ENCODE results near the gene GINS3. TPM values are rescaled to one million over a fixed set of nuclear protein-coding genes. Genes with fewer than 3 reads are reported as not detected.
"Not testable (repeated sequence)": the region's sequence is repeated elsewhere in the genome, so short reads cannot be mapped to it uniquely, and the experiment has no call there.

Gene GINS3
- total and polyA plus RNA-seq, 2 experiments from 2014 or later = 2.1 to 3.0 TPM

DNA sequence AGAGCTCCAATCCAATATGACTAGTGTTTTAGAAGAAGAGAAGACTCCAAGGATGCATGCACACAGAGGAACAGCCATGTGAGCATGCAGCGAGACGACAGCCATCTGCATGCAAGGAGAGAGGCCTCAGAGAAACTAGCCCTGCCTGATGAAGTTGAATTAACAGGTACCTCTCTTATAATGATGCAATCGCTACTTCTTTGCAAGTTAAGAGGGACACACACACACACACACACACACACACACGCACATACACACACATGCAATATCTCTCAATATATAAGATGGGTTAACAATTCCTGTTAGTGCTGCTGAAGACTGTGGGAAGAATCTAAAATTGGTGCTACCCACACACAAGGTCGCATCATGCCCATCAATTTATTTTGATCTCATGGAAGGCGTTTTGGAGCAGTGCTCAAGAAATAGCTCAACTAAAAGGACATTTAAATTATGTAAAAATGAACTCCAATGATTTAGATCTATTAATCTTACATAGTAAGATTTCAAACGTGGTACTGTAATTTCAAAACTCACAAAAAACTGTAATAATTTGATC is 7.0 kb upstream of the GINS3 start:
- 85% methylated on average over 7 of the region's 7 CpGs for WGBS (ENCODE audit: low lambda C conversion rate, missing lambda C conversion rate)
- H3K4me2 ChIP-seq = no peak overlapping the region
- no peak for DNase-seq (ENCODE audit: low spot score)

DNA sequence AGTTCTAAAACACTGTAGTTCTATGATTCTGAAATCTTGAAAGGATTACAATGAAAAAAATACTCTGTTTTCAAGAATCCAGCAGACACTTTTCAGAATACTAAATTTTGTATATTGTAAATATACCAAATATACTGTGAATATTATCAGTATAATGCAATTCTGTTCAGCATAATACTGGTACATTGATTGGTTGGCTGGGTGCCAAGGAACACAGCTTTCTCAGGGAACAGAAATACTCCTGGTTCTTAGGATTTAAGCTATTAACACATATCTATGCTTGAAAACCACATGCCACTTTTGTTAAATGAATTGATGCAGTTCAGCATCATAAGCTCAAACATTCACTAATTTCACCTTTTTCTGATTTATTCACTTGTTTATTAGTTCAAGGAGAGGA is 2.5 kb upstream of the GINS3 start:
- Histone ChIP-seq H3K27me3 (peaks cover 4% of the 10 kb centered on the region), H3K4me2 (no peak overlapping the region), H4K20me1 (ENCODE audit: insufficient read depth, poor library complexity, severe bottlenecking) (no peaks in the 10 kb centered on the region), H2AFZ (no peak overlapping the region), H3K36me3 (replicated peaks; ENCODE audit: insufficient read depth, low read depth) (no peaks in the 10 kb centered on the region), H3K79me2 (no peaks in the 10 kb centered on the region), H3K9me2 (replicated peaks; ENCODE audit: insufficient read depth) (no peaks in the 10 kb centered on the region), H3K4me3 (no peak overlapping the region), H3K27ac (no peak overlapping the region), H3K4me1 (ENCODE audit: insufficient read depth) (no peaks in the 10 kb centered on the region), H3K9me3 (ENCODE audit: low read depth) (no peaks in the 10 kb centered on the region)
- no peak for DNase-seq (ENCODE audit: low spot score)
- TF ChIP-seq EZH2phosphoT487 (IDR thresholded peaks at IDR 0.05; ENCODE audit: low read depth, severe bottlenecking, unreplicated experiment) (no peak), EZH2 (IDR thresholded peaks at IDR 0.05; ENCODE audit: borderline replicate concordance) (no peak)
- TF ChIP-seq, protein P1, sequence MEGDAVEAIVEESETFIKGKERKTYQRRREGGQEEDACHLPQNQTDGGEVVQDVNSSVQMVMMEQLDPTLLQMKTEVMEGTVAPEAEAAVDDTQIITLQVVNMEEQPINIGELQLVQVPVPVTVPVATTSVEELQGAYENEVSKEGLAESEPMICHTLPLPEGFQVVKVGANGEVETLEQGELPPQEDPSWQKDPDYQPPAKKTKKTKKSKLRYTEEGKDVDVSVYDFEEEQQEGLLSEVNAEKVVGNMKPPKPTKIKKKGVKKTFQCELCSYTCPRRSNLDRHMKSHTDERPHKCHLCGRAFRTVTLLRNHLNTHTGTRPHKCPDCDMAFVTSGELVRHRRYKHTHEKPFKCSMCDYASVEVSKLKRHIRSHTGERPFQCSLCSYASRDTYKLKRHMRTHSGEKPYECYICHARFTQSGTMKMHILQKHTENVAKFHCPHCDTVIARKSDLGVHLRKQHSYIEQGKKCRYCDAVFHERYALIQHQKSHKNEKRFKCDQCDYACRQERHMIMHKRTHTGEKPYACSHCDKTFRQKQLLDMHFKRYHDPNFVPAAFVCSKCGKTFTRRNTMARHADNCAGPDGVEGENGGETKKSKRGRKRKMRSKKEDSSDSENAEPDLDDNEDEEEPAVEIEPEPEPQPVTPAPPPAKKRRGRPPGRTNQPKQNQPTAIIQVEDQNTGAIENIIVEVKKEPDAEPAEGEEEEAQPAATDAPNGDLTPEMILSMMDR (IDR thresholded peaks at IDR 0.05; ENCODE audit: poor library complexity) = no peak

More for the DNA sequence above, 7.0 kb upstream of the GINS3 start:
- H2AFZ ChIP-seq = no peak overlapping the region
- no peak for TF ChIP-seq EZH2 (IDR thresholded peaks at IDR 0.05; ENCODE audit: borderline replicate concordance)
- TF ChIP-seq, protein P1 (IDR thresholded peaks at IDR 0.05; ENCODE audit: poor library complexity) = no peak
- no peak for TF ChIP-seq EZH2phosphoT487 (IDR thresholded peaks at IDR 0.05; ENCODE audit: low read depth, severe bottlenecking, unreplicated experiment)
- H3K4me3 ChIP-seq = no peak overlapping the region
- H3K9me3 ChIP-seq (ENCODE audit: low read depth) = no peaks in the 10 kb centered on the region
- no peak overlapping the region for H3K27ac ChIP-seq
- H3K4me1 ChIP-seq (ENCODE audit: insufficient read depth) = no peaks in the 10 kb centered on the region
- no peaks in the 10 kb centered on the region for H3K36me3 ChIP-seq (replicated peaks; ENCODE audit: insufficient read depth, low read depth)
- no peaks in the 10 kb centered on the region for H3K9me2 ChIP-seq (replicated peaks; ENCODE audit: insufficient read depth)
- H3K79me2 ChIP-seq = no peaks in the 10 kb centered on the region
- peaks cover 4% of the 10 kb centered on the region for H3K27me3 ChIP-seq
- H4K20me1 ChIP-seq (ENCODE audit: insufficient read depth, poor library complexity, severe bottlenecking) = no peaks in the 10 kb centered on the region

GRCh38 chr16:58393138-58393504 is 850 bp downstream of the GINS3 start:
- no peaks in the 10 kb centered on the region for H3K79me2 ChIP-seq
- H4K20me1 ChIP-seq (ENCODE audit: insufficient read depth, poor library complexity, severe bottlenecking) = no peaks in the 10 kb centered on the region
- peaks cover 4% of the 10 kb centered on the region for H3K27me3 ChIP-seq
- peak overlapping the region; percentile 97 for H3K4me3 ChIP-seq
- H3K36me3 ChIP-seq (replicated peaks; ENCODE audit: insufficient read depth, low read depth) = no peaks in the 10 kb centered on the region
- peak overlapping the region; percentile 99 for H2AFZ ChIP-seq
- DNase-seq (ENCODE audit: low spot score) = no peak
- TF ChIP-seq, protein P1 (IDR thresholded peaks at IDR 0.05; ENCODE audit: poor library complexity) = no peak
- TF ChIP-seq EZH2phosphoT487 (IDR thresholded peaks at IDR 0.05; ENCODE audit: low read depth, severe bottlenecking, unreplicated experiment) (no peak), EZH2 (IDR thresholded peaks at IDR 0.05; ENCODE audit: borderline replicate concordance) (no peak)
- 64% methylated on average over 2 of the region's 2 CpGs for WGBS (ENCODE audit: low lambda C conversion rate, missing lambda C conversion rate)
- H3K9me2 ChIP-seq (replicated peaks; ENCODE audit: insufficient read depth) = no peaks in the 10 kb centered on the region
- H3K27ac ChIP-seq = peak overlapping the region; percentile 45
- H3K4me2 ChIP-seq = peak overlapping the region; percentile 82
- no peaks in the 10 kb centered on the region for H3K9me3 ChIP-seq (ENCODE audit: low read depth)
- H3K4me1 ChIP-seq (ENCODE audit: insufficient read depth) = no peaks in the 10 kb centered on the region

DNA sequence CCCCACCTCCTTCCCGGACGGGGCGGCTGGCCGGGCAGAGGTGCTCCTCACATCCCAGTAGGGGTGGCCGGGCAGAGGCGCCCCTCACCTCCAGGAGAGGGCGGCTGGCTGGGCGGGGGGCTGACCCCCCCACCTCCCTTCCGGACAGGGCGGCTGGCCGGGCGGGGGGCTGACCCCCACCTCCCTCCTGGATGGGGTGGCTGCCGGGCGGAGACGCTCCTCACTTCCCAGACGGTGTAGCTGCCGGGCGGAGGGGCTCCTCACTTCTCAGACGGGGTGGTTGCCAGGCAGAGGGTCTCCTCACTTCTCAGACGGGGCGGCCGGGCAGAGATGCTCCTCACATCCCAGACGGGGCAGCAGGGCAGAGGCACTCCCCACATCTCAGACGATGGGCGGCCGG is 4.6 kb downstream of the GINS3 start:
- not testable (repeated sequence) for H3K4me3 ChIP-seq; H3K27ac ChIP-seq; H2AFZ ChIP-seq; H3K9me3 ChIP-seq (ENCODE audit: low read depth); H3K9me2 ChIP-seq (replicated peaks; ENCODE audit: insufficient read depth); H4K20me1 ChIP-seq (ENCODE audit: insufficient read depth, poor library complexity, severe bottlenecking); H3K27me3 ChIP-seq; H3K79me2 ChIP-seq; H3K4me1 ChIP-seq (ENCODE audit: insufficient read depth); H3K36me3 ChIP-seq (replicated peaks; ENCODE audit: insufficient read depth, low read depth); DNase-seq (ENCODE audit: low spot score); H3K4me2 ChIP-seq
- WGBS (ENCODE audit: low lambda C conversion rate, missing lambda C conversion rate) = no CpG with 5 or more reads among the region's 26 CpGs
